CD4-positive, alpha-beta T cell (primary cell): ENCODE measurements around the gene ZEB1. TPM values are rescaled to one million over a fixed set of nuclear protein-coding genes. Genes with fewer than 3 reads are reported as not detected.

Experiments
- ATAC-seq: fragments of 200-7000 bp; cut with Tn5 transposase; one replicate; pipeline ENCODE4 v1.10.0; 2022; ENCODE audit warnings: mild to moderate bottlenecking; ENCODE audit not compliant: poor library complexity
- CTCF ChIA-PET: fragments of 350-600 bp; sonication (Branson Sonifier 250); formaldehyde crosslinking; loops from one replicate; lab custom pipeline; 2021; ENCODE audit warnings: antibody characterized with exemption, inconsistent platforms; lab: Charles Lee
- POLR2A ChIA-PET: fragments of 350-600 bp; sonication (Branson Sonifier 250); formaldehyde crosslinking; loops from one replicate; lab custom pipeline; 2021; ENCODE audit warnings: antibody characterized with exemption, inconsistent platforms; lab: Charles Lee
- DNase-seq, 14 experiments: peaks; one replicate each; pipeline ENCODE4 v3.0.0-alpha.2; 2013 to 2020; ENCODE audit warnings: mixed read lengths in 2 of 14
- H3K27ac ChIP-seq, 2 donors: one replicate each; pipeline versions ENCODE4 v1.5.1 to v1.7.0; 2013; ENCODE audit warnings: low read length in 2 of 2, low read depth in 1 of 2, mild to moderate bottlenecking in 1 of 2
- H3K27me3 ChIP-seq, 2 experiments: 1 replicate in 1 of 2; 2 replicates in 1 of 2; pipeline versions ENCODE4 v1.6.1 to v1.7.0; 2013; ENCODE audit warnings: low read length in 2 of 2, control low read depth in 1 of 2, mild to moderate bottlenecking in 1 of 2, moderate library complexity in 1 of 2; ENCODE audit not compliant: insufficient read depth in 2 of 2, control insufficient read depth in 1 of 2
- H3K36me3 ChIP-seq: one replicate; pipeline ENCODE4 v1.6.1; 2013; ENCODE audit warnings: low read length, control low read depth; ENCODE audit not compliant: insufficient read depth
- H3K4me1 ChIP-seq: one replicate; pipeline ENCODE4 v1.6.1; 2013; ENCODE audit warnings: low read length, control low read depth; ENCODE audit not compliant: insufficient read depth
- H3K4me3 ChIP-seq: one replicate; pipeline ENCODE4 v1.5.1; 2013; ENCODE audit warnings: mild to moderate bottlenecking, low read length, moderate library complexity
- H3K9me3 ChIP-seq, 2 experiments: 1 replicate in 1 of 2; 2 replicates in 1 of 2; pipeline versions ENCODE4 v1.6.1 to v1.7.0; 2013; ENCODE audit warnings: low read length in 2 of 2, mild to moderate bottlenecking in 2 of 2, control low read depth in 1 of 2, moderate library complexity in 1 of 2; ENCODE audit not compliant: control insufficient read depth in 1 of 2, insufficient read depth in 1 of 2
- H3K27ac Mint-ChIP-seq: one replicate; pipeline ENCODE4 v1.8.0; 2020; ENCODE audit warnings: mixed read lengths
- H3K27me3 Mint-ChIP-seq: one replicate; pipeline ENCODE4 v1.8.0; 2021; ENCODE audit warnings: mixed read lengths
- H3K36me3 Mint-ChIP-seq: one replicate; pipeline ENCODE4 v1.8.0; 2021; ENCODE audit warnings: low read depth, mixed read lengths
- H3K4me1 Mint-ChIP-seq: one replicate; pipeline ENCODE4 v1.8.0; 2021; ENCODE audit warnings: low read depth, mixed read lengths
- H3K4me3 Mint-ChIP-seq: one replicate; pipeline ENCODE4 v1.8.0; 2020; ENCODE audit warnings: mild to moderate bottlenecking, mixed read lengths
- H3K9me3 Mint-ChIP-seq: one replicate; pipeline ENCODE4 v1.8.0; 2020; ENCODE audit warnings: mixed read lengths
- intact Hi-C, 2 experiments: fragments of 100-400 bp; cut with DNase I in 1 of 2; cut with micrococcal nuclease in 1 of 2; formaldehyde crosslinking; loops; one replicate each; pipeline versions ENCODE4 v1.15.1 to v1.9.0; 2023 to 2025; cut with DNase I, micrococcal nuclease
- total RNA-seq, 174 experiments: library from RNA in 2 of 174; stranded (reverse) in 2 of 174; gene quantifications; one replicate each; pipeline ENCODE4 v1.2.3 and lab custom pipeline; 2021 to 2026
- TF ChIP-seq, protein P1 (sequence below): fragments of 200-600 bp; IDR thresholded peaks from one replicate; pipeline ENCODE4 v1.8.0; 2022; ENCODE audit warnings: antibody characterized with exemption, mild to moderate bottlenecking

Gene ZEB1
- total RNA-seq, 2 experiments from 2014 or later: 132 to 134 TPM

DNA sequence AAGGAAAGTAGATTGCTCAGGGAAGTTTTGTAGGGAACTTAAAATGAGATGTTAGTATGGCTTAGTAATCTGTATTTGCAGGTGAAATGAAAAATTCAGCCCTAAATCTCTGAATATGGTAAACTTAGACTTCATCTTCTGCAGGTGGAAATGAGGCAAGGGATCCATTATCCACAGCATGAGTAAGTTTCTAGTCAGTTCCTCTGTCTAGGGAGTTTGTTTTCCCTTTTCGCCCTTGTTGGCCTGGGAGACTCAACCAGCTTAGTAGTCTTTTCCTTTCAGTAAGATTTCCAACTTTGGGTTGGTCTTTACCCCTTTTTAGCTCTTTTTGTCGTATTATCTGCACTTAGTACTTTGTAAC is 65.6 kb downstream of the ZEB1 start:
- Mint-ChIP-seq H3K27ac (no peak overlapping the region), H3K9me3 (no peaks in the 10 kb centered on the region), H3K36me3 (peaks cover 29% of the 10 kb centered on the region), H3K4me3 (no peak overlapping the region), H3K27me3 (no peaks in the 10 kb centered on the region), H3K4me1 (peaks cover 54% of the 10 kb centered on the region)
- POLR2A ChIA-PET: no interaction called here
- Histone ChIP-seq H3K27me3 (no peaks in the 10 kb centered on the region), H3K4me3 (no peak overlapping the region), H3K4me1 (peaks cover 2% of the 10 kb centered on the region), H3K9me3 (no peaks in the 10 kb centered on the region), H3K36me3 (peaks cover 20% of the 10 kb centered on the region), H3K27ac (no peak overlapping the region)
- DNase-seq: no peak
- no peak for ATAC-seq
- TF ChIP-seq, protein P1, sequence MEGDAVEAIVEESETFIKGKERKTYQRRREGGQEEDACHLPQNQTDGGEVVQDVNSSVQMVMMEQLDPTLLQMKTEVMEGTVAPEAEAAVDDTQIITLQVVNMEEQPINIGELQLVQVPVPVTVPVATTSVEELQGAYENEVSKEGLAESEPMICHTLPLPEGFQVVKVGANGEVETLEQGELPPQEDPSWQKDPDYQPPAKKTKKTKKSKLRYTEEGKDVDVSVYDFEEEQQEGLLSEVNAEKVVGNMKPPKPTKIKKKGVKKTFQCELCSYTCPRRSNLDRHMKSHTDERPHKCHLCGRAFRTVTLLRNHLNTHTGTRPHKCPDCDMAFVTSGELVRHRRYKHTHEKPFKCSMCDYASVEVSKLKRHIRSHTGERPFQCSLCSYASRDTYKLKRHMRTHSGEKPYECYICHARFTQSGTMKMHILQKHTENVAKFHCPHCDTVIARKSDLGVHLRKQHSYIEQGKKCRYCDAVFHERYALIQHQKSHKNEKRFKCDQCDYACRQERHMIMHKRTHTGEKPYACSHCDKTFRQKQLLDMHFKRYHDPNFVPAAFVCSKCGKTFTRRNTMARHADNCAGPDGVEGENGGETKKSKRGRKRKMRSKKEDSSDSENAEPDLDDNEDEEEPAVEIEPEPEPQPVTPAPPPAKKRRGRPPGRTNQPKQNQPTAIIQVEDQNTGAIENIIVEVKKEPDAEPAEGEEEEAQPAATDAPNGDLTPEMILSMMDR: no peak
- intact Hi-C loops: loop anchor here in 1 of 2 experiments (5.0 kb wide), 1 partner anchor 42 kb away; no protein-coding TSS in a partner anchor
- CTCF ChIA-PET: interaction anchor here (1.3 kb wide), 2 partner anchors 8 to 10 kb away, joined by 3 to 4 read pairs; no protein-coding TSS in a partner anchor

DNA sequence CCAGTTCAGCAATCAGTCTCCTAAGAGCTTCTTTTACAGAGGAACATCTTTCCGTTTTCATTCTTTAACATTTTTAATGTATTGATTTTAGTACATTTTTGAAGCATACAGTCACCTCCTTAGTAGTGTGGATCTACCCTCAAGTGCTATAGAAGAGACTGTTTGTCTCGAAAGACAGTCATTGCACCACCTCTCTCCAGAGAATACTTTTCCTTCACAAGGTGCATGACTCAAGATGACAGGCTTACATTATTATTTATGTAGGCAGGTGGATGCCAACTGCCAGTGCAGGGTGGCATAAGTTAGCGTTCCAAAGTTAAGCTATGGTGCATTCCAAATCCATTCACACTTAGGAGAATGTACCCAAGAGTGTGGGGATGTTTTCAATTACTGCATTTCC is 71.8 kb downstream of the ZEB1 start:
- Histone ChIP-seq H3K4me3 (no peak overlapping the region), H3K4me1 (no peaks in the 10 kb centered on the region), H3K9me3 (no peaks in the 10 kb centered on the region), H3K36me3 (peaks cover 34% of the 10 kb centered on the region), H3K27me3 (no peaks in the 10 kb centered on the region), H3K27ac (no peak overlapping the region)
- Mint-ChIP-seq H3K4me1 (peaks cover 47% of the 10 kb centered on the region), H3K27ac (no peak overlapping the region), H3K4me3 (no peak overlapping the region), H3K9me3 (no peaks in the 10 kb centered on the region), H3K27me3 (no peaks in the 10 kb centered on the region), H3K36me3 (peaks cover 59% of the 10 kb centered on the region)
- TF ChIP-seq, protein P1: no peak
- intact Hi-C loops: no loop called here
- ChIA-PET POLR2A (no interaction called here), CTCF (no interaction called here)
- DNase-seq: no peak
- no peak for ATAC-seq

DNA sequence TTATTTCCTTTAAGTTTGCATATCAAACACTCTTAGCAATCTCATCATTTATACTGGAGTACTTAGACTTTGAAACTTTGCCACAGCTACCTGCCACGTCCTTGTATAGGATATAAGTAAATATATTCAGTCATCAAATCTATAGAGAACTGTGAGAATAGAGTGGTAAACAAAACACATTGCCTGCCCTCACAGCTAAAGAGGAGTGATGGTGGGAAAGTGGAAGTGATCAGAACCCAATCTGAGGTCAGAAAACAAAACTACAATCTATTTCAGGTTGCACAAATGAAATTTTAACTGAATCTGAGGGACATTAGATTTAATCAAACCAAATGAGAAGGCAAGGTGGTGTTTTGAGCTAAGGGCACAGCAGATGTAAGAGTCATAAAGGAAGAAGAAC is 74.8 kb downstream of the ZEB1 start:
- ATAC-seq (no peak), DNase-seq (no peak)
- TF ChIP-seq, protein P1: no peak
- no peak overlapping the region for H3K4me3 ChIP-seq
- Mint-ChIP-seq H3K9me3 (no peaks in the 10 kb centered on the region), H3K27ac (no peak overlapping the region), H3K4me1 (peaks cover 53% of the 10 kb centered on the region), H3K4me3 (no peak overlapping the region), H3K36me3 (peaks cover 47% of the 10 kb centered on the region), H3K27me3 (no peaks in the 10 kb centered on the region)
- no peaks in the 10 kb centered on the region for H3K27me3 ChIP-seq
- H3K9me3 ChIP-seq: no peaks in the 10 kb centered on the region
- ChIA-PET POLR2A (interaction anchor here (1.1 kb wide), 1 partner anchor 20 kb away, joined by 3 read pairs; no protein-coding TSS in a partner anchor), CTCF (interaction anchor here (0.6 kb wide), 1 partner anchor 236 kb away, joined by 6 read pairs; no protein-coding TSS in a partner anchor)
- intact Hi-C loops: no loop called here
- H3K36me3 ChIP-seq: peaks cover 19% of the 10 kb centered on the region
- H3K4me1 ChIP-seq: no peaks in the 10 kb centered on the region
- H3K27ac ChIP-seq: no peak overlapping the region
